GM21360 (cell line): ENCODE measurements around the gene MACROD2.

ENCODE experiments used
- ATAC-seq: cut with Tn5 transposase; IDR thresholded peaks from one replicate; pipeline ENCODE4 v1.9.1; 2021; ENCODE audit warnings: mild to moderate bottlenecking, moderate library complexity; ENCODE audit not compliant: unreplicated experiment

MACROD2 gene

GRCh38 chr20:16043931-16044330 lies 2048.6 kb downstream of the MACROD2 start:
- ATAC-seq: no peak

GRCh38 chr20:16048876-16049275 lies 2053.6 kb downstream of the MACROD2 start:
- ATAC-seq: no peak

DNA sequence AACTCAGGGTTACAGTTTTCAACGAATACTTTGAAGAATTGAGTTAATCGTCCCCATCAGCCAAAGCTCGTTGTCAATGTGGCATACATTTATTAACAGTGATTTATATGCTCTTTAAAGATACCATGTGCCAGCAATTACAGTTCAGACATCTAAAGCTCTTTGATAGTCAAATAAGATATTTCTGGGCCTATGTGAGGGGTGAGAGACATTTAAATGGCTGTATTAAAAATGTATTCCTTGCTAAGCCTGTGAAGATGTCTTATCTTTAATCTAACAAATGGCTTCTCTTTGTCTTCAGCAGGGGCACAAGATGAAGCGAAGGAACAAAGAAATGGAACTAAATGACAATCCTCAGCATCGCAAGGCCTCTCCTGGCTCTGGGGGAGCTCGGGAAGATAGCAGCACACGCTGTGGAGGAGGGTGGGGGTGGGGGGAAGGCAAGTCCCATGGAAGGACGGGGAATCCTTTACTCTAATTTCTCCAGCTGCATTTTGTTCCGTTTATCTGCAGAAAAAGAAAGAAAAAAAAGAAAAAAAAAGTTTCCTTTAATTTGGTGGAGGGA lies 2054.3 kb downstream of the MACROD2 start:
- no peak for ATAC-seq

GRCh38 chr20:16050366-16050765 lies 2055.1 kb downstream of the MACROD2 start:
- ATAC-seq: no peak

DNA sequence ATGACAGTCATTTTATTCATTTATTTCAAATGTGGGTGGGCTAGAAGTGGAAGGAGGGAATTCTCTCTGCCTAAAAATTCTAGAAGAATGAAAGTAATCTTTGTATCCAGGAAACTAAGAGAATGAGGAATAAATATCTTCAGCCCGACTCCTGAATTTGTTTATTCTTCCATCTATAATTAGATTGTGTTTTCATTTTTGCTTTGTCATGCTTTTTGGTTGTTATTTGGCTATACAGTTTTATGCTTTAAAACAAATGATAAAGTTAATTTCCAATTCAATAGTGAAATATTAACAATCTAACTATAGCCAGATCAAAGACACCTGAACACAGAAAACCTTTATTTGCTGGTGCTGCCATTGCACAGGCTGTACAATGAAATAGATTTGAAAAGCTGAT lies 2056.7 kb downstream of the MACROD2 start:
- no peak for ATAC-seq

GRCh38 chr20:16052456-16052855 lies 2057.1 kb downstream of the MACROD2 start:
- no peak for ATAC-seq

DNA sequence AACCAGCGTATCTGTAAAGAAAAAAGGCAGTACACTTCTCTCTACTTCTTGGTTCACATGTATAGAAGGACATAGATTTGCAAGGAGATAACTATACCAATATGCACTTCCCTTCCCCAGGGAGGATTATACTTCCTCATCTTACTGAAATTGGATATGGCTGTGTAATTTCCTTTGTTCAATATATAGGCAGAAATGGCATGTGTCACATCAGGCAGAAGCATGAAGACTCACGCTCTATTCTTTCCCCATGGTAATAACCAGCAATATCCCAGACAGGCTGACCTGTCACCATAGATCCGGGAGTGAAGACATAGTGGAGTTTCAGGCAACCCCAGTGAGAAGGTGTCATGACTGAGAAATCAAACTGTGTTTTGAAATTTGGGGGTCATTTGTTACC lies 2059.7 kb downstream of the MACROD2 start:
- ATAC-seq: no peak

GRCh38 chr20:16057651-16058050 lies 2062.3 kb downstream of the MACROD2 start:
- ATAC-seq: no peak

DNA sequence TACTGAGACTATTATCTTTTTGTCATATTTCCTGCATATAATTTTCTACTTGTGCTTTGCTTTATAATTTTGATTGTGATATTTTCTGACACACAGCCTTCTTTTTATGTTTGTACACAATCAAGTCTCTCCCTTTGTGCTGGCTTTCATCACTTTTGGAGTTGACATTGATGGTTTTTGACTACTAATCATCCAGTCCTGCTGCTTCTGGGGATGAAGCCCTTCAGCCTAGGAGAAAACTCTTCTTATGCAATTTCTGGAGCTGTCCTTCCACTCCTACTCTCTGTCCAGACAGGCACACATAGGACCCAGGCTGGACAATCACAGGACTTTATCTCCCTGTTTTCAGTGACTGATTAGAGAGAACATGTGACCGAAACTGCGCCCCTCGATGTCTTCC lies 2063.0 kb downstream of the MACROD2 start:
- ATAC-seq: no peak

- ATAC-seq: no peak
Observed at GRCh38 chr20:16059841-16060240, 2064.5 kb downstream of the MACROD2 start.

DNA sequence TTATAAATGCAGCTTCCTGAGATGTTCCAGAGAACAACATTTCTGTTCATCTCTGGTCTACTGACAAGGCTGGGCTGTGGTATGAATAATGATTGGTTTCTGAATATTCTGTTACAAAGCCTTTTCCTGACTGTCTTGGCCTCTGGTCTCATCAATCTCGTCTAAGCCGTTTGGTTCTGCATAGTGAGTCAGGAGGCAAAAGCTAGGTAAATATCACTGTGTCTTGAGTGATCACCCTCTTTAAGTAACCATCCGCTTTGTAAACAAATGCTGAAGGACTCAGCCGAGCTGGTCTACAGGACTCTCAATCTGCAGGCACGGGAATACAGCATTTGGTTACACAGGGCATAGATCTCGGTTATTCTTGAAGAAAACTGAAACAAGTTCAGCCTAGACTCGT lies 2066.0 kb downstream of the MACROD2 start:
- ATAC-seq: no peak

DNA sequence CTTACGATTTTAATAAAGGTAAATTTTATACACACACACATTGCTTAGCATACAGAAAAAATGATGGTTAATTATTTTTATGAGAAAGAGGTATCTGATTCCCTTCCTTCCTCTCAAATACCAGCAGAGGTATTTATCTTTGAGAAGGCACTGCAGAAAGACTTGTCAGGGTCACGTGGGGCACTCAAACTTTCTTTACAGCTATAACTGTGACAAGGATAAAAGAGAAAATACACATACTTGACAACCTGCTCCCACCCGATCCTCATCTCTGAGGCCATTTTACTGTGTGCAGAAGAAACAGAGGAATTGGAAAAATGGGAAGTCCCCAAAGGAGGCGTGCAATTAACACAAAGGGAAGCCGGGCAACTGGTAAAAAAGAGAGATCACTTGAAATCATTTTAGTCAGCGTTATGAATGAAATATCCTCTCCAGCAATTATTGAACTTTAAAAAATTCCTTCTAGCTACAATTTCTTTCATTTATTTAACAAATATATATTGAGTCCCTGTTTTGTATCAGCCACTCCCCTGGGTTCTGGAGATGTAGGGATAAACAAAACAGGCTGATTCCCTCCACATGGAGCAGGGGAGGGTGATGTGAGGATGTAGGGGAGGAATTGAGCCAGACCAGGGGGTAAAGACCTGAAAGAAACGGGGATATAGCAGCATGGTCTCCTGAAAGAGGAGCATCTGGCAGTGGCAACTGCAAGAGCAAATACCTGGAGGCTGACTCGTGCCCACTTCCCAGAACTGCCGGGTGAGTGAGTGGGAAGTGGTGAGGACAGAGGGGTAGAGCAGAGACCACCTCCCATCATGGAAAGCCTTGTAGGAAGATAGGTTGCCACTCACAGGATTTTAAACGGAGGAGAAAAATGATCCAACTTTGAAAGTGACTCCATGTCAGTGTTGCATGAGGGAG lies 2067.6 kb downstream of the MACROD2 start:
- no peak for ATAC-seq

- no peak for ATAC-seq
Observed at GRCh38 chr20:16063881-16064280, 2068.6 kb downstream of the MACROD2 start.

- ATAC-seq: no peak
Observed at GRCh38 chr20:16064989-16065707, 2069.8 kb downstream of the MACROD2 start.

DNA sequence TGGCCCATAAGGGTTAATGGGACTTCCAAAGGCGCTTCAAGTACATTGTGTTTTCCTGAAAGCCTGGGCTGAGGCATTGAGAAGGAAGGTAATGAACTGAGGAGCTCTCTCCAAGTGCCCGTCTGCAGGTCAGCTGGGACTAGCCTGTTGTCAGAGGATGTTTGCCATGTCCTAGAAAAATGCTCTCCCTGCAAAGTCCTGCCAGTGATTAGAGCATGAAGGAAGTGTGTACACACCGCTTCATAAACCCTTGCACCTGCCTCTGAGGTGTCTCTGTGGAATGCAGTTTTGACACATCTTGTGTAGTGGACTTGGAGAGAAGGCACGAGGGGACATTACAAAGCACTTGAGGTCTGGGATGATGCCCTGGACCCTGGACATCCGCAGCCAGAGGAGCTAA lies 2071.3 kb downstream of the MACROD2 start:
- no peak for ATAC-seq

DNA sequence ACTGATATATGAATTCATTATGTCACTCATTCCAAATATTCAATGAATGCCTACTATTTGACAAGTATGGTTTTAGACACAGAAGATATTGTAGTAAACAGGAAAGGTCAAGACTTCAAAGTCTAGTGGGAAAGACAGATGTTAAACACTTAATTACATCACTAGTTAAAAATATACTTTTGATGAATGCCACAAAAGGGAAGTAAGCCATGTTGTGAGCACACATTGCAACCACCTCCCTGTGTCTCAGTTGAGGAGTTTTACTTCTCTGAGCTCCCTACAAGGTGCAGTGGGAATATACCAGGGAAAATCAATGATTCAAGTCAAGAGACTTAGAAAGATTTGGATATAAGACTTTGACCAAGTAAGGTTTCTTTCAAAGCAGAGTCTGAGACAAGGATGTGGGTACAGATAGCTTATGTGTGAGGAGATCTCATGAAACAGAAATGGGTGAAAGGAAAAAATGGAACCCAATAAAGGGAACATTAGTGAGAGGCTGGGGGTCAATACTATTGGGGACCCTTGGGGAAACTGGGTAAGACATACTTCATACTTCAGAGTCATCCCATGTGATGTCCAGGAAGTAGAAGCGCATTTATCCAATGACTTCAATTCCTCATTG lies 2074.2 kb downstream of the MACROD2 start:
- peak; percentile 85 for ATAC-seq

GRCh38 chr20:16072220-16072619 lies 2076.9 kb downstream of the MACROD2 start:
- no peak for ATAC-seq

DNA sequence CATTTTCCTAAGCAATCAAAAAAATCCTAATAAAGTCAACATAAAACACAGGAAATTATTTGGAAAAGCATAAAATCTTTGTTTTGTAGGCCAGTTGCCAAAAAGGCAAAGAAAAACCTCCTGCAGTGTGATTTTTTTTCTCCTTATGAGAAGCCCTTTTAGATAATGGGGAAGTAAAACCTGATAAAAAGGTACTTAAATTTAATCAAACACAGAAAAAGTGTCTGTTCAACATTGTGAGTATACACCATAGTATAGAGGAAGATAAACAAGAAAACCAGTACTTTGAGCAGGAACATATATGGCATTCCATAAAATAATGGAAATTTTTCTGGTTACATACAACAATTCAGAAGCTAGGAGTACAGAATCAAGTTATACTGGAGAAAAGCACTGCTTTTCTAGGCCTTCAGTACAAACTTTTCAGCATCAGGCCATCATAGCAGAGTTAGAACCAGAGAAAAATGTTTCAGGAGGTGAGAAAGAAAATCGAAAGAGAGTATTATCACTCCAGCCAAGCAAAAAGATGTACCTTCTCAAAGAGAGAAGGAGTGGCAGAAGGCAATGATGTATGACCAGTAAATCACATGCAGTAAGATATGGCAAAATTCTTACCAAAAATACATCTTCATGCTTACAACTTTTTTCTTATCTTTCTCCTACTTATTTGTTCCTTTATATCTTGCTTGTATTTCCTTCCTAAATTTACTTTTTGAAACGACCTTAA lies 2083.0 kb downstream of the MACROD2 start:
- no peak for ATAC-seq

GRCh38 chr20:16081421-16081820 lies 2086.1 kb downstream of the MACROD2 start:
- ATAC-seq: no peak

- ATAC-seq: no peak
Observed at GRCh38 chr20:16082051-16082550, 2086.8 kb downstream of the MACROD2 start.
